Measurements from ENCODE around the gene SENP5. TPM values are rescaled to one million over a fixed set of nuclear protein-coding genes. Genes with fewer than 3 reads are reported as not detected.
A peak's percentile ranks its signal among the peaks of the same experiment; 100 is the strongest.

SENP5 gene
- total and polyA plus RNA-seq, 7 donors = 8.1 to 37.7 (median 21.3) TPM

GRCh38 chr3:196947860-196948441, 80.2 kb downstream of the SENP5 start:
- no peak for TF ChIP-seq CTCF (IDR thresholded peaks at IDR 0.05)
- Histone ChIP-seq H3K4me1 (peaks cover 7% of the 10 kb centered on the region), H3K9me3 (no peaks in the 10 kb centered on the region), H3K27ac (no peak overlapping the region), H3K4me3 (no peak overlapping the region), H3K36me3 (ENCODE audit: insufficient read depth in 1 of 2, low read depth in 1 of 2) (peaks cover 0 to 3% of the 10 kb centered on the region in 2 donors), H3K27me3 (ENCODE audit: insufficient read depth in 3 of 3, low read length in 2 of 3) (no peaks in the 10 kb centered on the region)
- 81 to 89% (median 84%) methylated on average over 25 to 28 of the region's 28 CpGs for WGBS, 3 donors
- ATAC-seq (no peak), DNase-seq (no peak)
- intact Hi-C loops (cut with DNase I) = no loop called here

GRCh38 chr3:196948442-196949284, 80.9 kb downstream of the SENP5 start:
- WGBS, 3 donors = 44 to 47% (median 45%) methylated on average over 21 to 22 of the region's 22 CpGs
- ATAC-seq (peak in 1 of 4 donors; percentile 33), DNase-seq (no peak)
- Histone ChIP-seq H3K27ac (no peak overlapping the region), H3K4me3 (no peak overlapping the region), H3K9me3 (no peaks in the 10 kb centered on the region), H3K27me3 (ENCODE audit: insufficient read depth in 3 of 3, low read length in 2 of 3) (no peaks in the 10 kb centered on the region), H3K36me3 (ENCODE audit: insufficient read depth in 1 of 2, low read depth in 1 of 2) (peaks cover 0 to 3% of the 10 kb centered on the region in 2 donors), H3K4me1 (peaks cover 3% of the 10 kb centered on the region)
- no peak for TF ChIP-seq CTCF (IDR thresholded peaks at IDR 0.05)
- intact Hi-C loops (cut with DNase I) = no loop called here

GRCh38 chr3:196949285-196949619, 81.5 kb downstream of the SENP5 start:
- DNase-seq (no peak), ATAC-seq (no peak)
- Histone ChIP-seq H3K9me3 (no peaks in the 10 kb centered on the region), H3K27me3 (ENCODE audit: insufficient read depth in 3 of 3, low read length in 2 of 3) (no peaks in the 10 kb centered on the region), H3K27ac (no peak overlapping the region), H3K36me3 (ENCODE audit: insufficient read depth in 1 of 2, low read depth in 1 of 2) (peaks cover 0 to 3% of the 10 kb centered on the region in 2 donors), H3K4me3 (no peak overlapping the region), H3K4me1 (no peaks in the 10 kb centered on the region)
- intact Hi-C loops (cut with DNase I) = no loop called here
- no peak for TF ChIP-seq CTCF (IDR thresholded peaks at IDR 0.05)
- 60 to 65% (median 61%) methylated on average over 6 of the region's 6 CpGs for WGBS, 3 donors

- H3K27ac ChIP-seq = no peak overlapping the region
- no peak for TF ChIP-seq CTCF (IDR thresholded peaks at IDR 0.05)
- H3K9me3 ChIP-seq = no peaks in the 10 kb centered on the region
- peaks cover 0 to 3% of the 10 kb centered on the region in 2 donors for H3K36me3 ChIP-seq (ENCODE audit: insufficient read depth in 1 of 2, low read depth in 1 of 2)
- H3K27me3 ChIP-seq (ENCODE audit: insufficient read depth in 3 of 3, low read length in 2 of 3) = no peaks in the 10 kb centered on the region
- intact Hi-C loops (cut with DNase I) = no loop called here
- ATAC-seq (no peak), DNase-seq (no peak)
- H3K4me3 ChIP-seq = no peak overlapping the region
- no peaks in the 10 kb centered on the region for H3K4me1 ChIP-seq
- WGBS, 3 donors = 94 to 98% (median 95%) methylated on average over 6 of the region's 6 CpGs
Observed at GRCh38 chr3:196949750-196950149, 82.0 kb downstream of the SENP5 start.
